OCI-LY3 (cell line): ENCODE data around the gene CADM2.
"Not testable (repeated sequence)": the region's sequence is repeated elsewhere in the genome, so short reads cannot be mapped to it uniquely, and the experiment has no call there.

Experiments
- H2AFZ ChIP-seq: fragments of 200-600, 300-600 bp; shearing (Covaris generic); 2 replicates; pipeline ENCODE4 v1.6.0; 2014; ENCODE audit warnings: antibody characterized with exemption, low read depth, low read length
- H3K27ac ChIP-seq: fragments of 200-600, 300-600 bp; sonication (generic); 2 replicates; pipeline ENCODE4 v1.5.1; 2014; ENCODE audit warnings: mild to moderate bottlenecking, low read length, moderate library complexity, mixed read lengths
- H3K27me3 ChIP-seq: fragments of 200-600, 300-600 bp; sonication (generic); 2 replicates; pipeline ENCODE4 v1.6.1; 2014; ENCODE audit warnings: low read depth, low read length, mixed read lengths
- H3K36me3 ChIP-seq: fragments of 200-600, 300-600 bp; sonication (generic); replicated peaks from 2 replicates; pipeline ENCODE3; 2014; ENCODE audit warnings: low read depth, low read length, mixed read lengths
- H3K4me1 ChIP-seq: fragments of 300-600, 200-600 bp; sonication (generic); 2 replicates; pipeline ENCODE4 v1.6.1; 2014; ENCODE audit warnings: low read length, mixed read lengths
- H3K4me2 ChIP-seq: fragments of 200-600, 300-600 bp; sonication (generic); 2 replicates; pipeline ENCODE4 v1.6.1; 2014; ENCODE audit warnings: low read length, mixed read lengths
- H3K4me3 ChIP-seq: fragments of 300-600, 200-600 bp; sonication (generic); 2 replicates; pipeline ENCODE4 v1.5.1; 2014; ENCODE audit warnings: antibody characterized with exemption, mild to moderate bottlenecking, low read length, moderate library complexity
- H3K79me2 ChIP-seq: fragments of 300-600, 200-600 bp; shearing (Covaris generic); 2 replicates; pipeline ENCODE4 v1.6.1; 2014; ENCODE audit warnings: mild to moderate bottlenecking, low read length, mixed read lengths
- H3K9ac ChIP-seq: fragments of 300-600, 200-600 bp; shearing (Covaris generic); 2 replicates; pipeline ENCODE4 v1.6.0; 2014; ENCODE audit warnings: mild to moderate bottlenecking, low read length, moderate library complexity
- H3K9me3 ChIP-seq: fragments of 200-600, 300-600 bp; shearing (Covaris generic); 2 replicates; pipeline ENCODE4 v1.6.1; 2014; ENCODE audit warnings: low read length, mixed read lengths; ENCODE audit not compliant: insufficient read depth
- H4K20me1 ChIP-seq: fragments of 200-600, 300-600 bp; sonication (generic); 2 replicates; pipeline ENCODE4 v1.6.1; 2016; ENCODE audit warnings: low read length, mixed read lengths; ENCODE audit not compliant: insufficient read depth
- CTCF ChIP-seq: fragments of 200-600, 300-600 bp; sonication (generic); IDR thresholded peaks from 2 replicates; pipeline ENCODE4 v1.5.1; 2014; ENCODE audit warnings: antibody characterized with exemption, low read length, low read depth
- EZH2phosphoT487 ChIP-seq: fragments of 200-600 bp; shearing (Covaris generic); IDR thresholded peaks from 2 replicates; pipeline ENCODE4 v1.6.1; 2018; ENCODE audit warnings: antibody characterized with exemption, mixed run types, low read depth

Gene CADM2

DNA sequence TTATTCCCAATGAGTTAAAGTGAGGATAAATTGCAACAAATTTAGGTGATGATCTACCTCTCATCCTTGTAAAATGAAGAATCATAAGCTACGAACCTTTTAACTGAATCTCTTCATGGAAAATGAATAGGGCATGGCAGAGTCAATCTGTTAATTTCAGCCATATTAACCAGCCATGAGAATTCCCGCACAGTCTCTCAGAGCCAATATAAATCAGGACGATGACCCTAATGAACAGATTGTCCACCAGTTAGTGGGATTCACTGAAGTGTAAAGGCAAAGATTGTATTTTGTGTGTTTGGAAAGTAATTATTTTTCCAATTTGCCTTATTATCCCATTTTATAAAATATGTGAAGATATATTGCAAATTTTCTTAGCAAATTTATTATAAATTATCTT lies 183.8 kb downstream of the CADM2 start:
- Histone ChIP-seq H3K27ac (no peak overlapping the region), H3K4me1 (no peaks in the 10 kb centered on the region), H4K20me1 (no peaks in the 10 kb centered on the region), H3K36me3 (no peaks in the 10 kb centered on the region), H2AFZ (no peak overlapping the region), H3K9me3 (no peaks in the 10 kb centered on the region), H3K79me2 (no peaks in the 10 kb centered on the region), H3K4me2 (no peak overlapping the region), H3K9ac (no peak overlapping the region), H3K27me3 (no peaks in the 10 kb centered on the region), H3K4me3 (no peak overlapping the region)
- TF ChIP-seq CTCF (no peak), EZH2phosphoT487 (no peak)

- H3K79me2 ChIP-seq: no peaks in the 10 kb centered on the region
- no peak overlapping the region for H3K4me2 ChIP-seq
- TF ChIP-seq EZH2phosphoT487 (no peak), CTCF (no peak)
Observed at GRCh38 chr3:85148036-85148435, 189.2 kb downstream of the CADM2 start.

GRCh38 chr3:85151555-85151954 lies 192.8 kb downstream of the CADM2 start:
- no peaks in the 10 kb centered on the region for H3K9me3 ChIP-seq

More at GRCh38 chr3:85148036-85148435, 189.2 kb downstream of the CADM2 start:
- Histone ChIP-seq H3K4me1 (peaks cover 4% of the 10 kb centered on the region; the same call in 1 of the 2 replicates), H3K9me3 (no peaks in the 10 kb centered on the region), H2AFZ (no peak overlapping the region), H3K9ac (no peak overlapping the region), H3K27me3 (no peaks in the 10 kb centered on the region), H3K27ac (no peak overlapping the region), H4K20me1 (no peaks in the 10 kb centered on the region), H3K4me3 (no peak overlapping the region), H3K36me3 (no peaks in the 10 kb centered on the region)

DNA sequence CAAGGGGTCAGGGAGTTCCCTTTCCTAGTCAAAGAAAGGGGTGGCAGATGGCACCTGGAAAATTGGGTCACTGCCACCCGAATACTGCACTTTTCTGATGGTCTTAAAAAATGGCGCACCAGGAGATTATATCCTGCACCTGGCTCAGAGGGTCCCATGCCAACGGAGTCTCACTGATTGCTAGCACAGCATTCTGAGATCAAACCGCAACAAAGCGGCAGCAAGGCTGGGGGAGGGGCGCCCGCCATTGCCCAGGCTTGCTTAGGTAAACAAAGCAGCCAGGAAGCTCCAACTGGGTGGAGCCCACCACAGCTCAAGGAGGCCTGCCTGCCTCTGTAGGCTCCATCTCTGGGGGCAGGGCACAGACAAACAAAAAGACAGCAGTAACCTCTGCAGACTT lies 194.5 kb downstream of the CADM2 start:
- H3K4me1 ChIP-seq, H3K9ac ChIP-seq, H3K79me2 ChIP-seq, H3K4me2 ChIP-seq, H2AFZ ChIP-seq, H3K4me3 ChIP-seq, H3K36me3 ChIP-seq, H3K27ac ChIP-seq, H3K27me3 ChIP-seq, H4K20me1 ChIP-seq, H3K9me3 ChIP-seq: not testable (repeated sequence)

More at GRCh38 chr3:85151555-85151954, 192.8 kb downstream of the CADM2 start:
- no peak for TF ChIP-seq EZH2phosphoT487
- TF ChIP-seq CTCF: no peak
- Histone ChIP-seq H3K4me3 (no peak overlapping the region), H3K36me3 (no peaks in the 10 kb centered on the region), H3K79me2 (no peaks in the 10 kb centered on the region), H2AFZ (no peak overlapping the region), H3K4me1 (peaks cover 4% of the 10 kb centered on the region; the same call in 1 of the 2 replicates), H4K20me1 (no peaks in the 10 kb centered on the region), H3K9ac (no peak overlapping the region), H3K4me2 (no peak overlapping the region), H3K27ac (no peak overlapping the region), H3K27me3 (no peaks in the 10 kb centered on the region)

DNA sequence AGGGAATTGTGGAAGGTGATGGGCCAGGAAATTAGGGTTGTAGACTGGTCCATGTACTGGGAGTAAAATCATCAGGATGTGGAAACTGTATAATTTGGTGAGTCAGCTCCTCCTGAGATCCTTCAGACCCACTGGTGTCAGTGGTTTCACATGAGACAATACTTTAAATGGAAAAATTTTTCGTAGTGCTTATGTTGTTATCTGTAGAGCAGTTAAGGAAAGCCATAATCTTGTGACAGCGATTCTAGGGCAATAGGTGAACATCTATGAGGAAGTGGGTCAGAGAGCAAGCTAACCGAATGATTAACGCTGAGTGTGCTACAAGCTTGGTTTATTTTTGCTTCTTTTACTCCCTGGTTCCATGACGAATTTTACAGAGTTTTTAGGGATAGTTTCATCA lies 200.6 kb downstream of the CADM2 start:
- H3K4me3 ChIP-seq: no peak overlapping the region
- no peaks in the 10 kb centered on the region for H3K79me2 ChIP-seq
- no peaks in the 10 kb centered on the region for H3K4me1 ChIP-seq
- no peak overlapping the region for H3K9ac ChIP-seq
- no peak overlapping the region; the same call in 1 of the 2 replicates for H2AFZ ChIP-seq
- no peaks in the 10 kb centered on the region for H3K36me3 ChIP-seq
- H3K27ac ChIP-seq: no peak overlapping the region
- TF ChIP-seq EZH2phosphoT487: no peak
- no peak for TF ChIP-seq CTCF
- H3K4me2 ChIP-seq: no peak overlapping the region
- H4K20me1 ChIP-seq: no peaks in the 10 kb centered on the region
- no peaks in the 10 kb centered on the region for H3K9me3 ChIP-seq
- no peaks in the 10 kb centered on the region for H3K27me3 ChIP-seq
